ENCODE measurements around the gene ATRIP.

DNA sequence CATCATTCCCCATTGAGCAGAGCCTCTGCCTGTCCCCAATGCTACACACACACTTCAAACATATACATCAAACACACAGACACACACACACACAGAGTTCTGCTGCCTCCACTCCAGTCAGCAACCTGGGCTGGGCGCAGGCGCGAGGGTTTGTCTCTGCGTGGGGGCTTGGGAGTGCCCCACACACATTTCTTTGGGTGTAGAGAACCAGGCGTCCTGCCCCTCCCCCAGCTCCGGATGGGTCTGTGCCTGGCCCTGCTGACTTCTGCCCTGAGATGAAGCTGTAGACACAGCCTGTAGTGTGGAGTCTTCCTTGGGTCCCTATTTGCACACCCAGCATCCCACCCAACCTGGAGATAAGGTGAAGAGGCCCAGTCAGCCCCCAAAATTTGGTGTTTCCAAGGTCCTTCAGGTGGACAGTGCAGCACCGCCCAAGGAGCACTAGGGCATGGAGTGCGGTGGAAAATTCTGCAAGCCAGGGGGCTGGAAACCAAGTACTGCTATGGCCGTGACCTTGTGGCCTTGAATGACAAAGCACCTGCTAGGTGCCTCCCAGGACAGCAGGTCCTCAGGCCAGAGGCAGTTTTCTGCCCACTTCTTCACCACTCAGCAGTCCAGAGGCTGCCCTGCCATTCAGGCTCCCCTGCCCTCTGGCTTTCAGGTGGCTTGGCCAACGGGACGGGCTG is 47.7 kb upstream of the ATRIP start:
- no peak for TF ChIP-seq POLR2A (IDR thresholded peaks at IDR 0.05)
- TF ChIP-seq, protein P1, sequence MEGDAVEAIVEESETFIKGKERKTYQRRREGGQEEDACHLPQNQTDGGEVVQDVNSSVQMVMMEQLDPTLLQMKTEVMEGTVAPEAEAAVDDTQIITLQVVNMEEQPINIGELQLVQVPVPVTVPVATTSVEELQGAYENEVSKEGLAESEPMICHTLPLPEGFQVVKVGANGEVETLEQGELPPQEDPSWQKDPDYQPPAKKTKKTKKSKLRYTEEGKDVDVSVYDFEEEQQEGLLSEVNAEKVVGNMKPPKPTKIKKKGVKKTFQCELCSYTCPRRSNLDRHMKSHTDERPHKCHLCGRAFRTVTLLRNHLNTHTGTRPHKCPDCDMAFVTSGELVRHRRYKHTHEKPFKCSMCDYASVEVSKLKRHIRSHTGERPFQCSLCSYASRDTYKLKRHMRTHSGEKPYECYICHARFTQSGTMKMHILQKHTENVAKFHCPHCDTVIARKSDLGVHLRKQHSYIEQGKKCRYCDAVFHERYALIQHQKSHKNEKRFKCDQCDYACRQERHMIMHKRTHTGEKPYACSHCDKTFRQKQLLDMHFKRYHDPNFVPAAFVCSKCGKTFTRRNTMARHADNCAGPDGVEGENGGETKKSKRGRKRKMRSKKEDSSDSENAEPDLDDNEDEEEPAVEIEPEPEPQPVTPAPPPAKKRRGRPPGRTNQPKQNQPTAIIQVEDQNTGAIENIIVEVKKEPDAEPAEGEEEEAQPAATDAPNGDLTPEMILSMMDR (IDR thresholded peaks at IDR 0.05): no peak

Measured in heart left ventricle (tissue), 13 donors.